Activated CD4-positive, alpha-beta T cell treated with anti-CD3 and anti-CD28 coated beads, Interleukin-2, amount 50 U/mL, for 24 hours (primary cell): ENCODE data around the gene CD22.
A peak's percentile ranks its signal among the peaks of the same experiment; 100 is the strongest.

Experiments
- DNase-seq, 2 donors: peaks; one replicate each; pipeline ENCODE4 v3.0.0-alpha.2; 2020; ENCODE audit warnings: low read depth in 1 of 2, low spot score in 1 of 2

CD22 gene

GRCh38 chr19:35341006-35341405 is 12.0 kb downstream of the CD22 start:
- no peak for DNase-seq

GRCh38 chr19:35341565-35342225 is 12.7 kb downstream of the CD22 start:
- DNase-seq = no peak

GRCh38 chr19:35342430-35342829 is 13.4 kb downstream of the CD22 start:
- no peak for DNase-seq

DNA sequence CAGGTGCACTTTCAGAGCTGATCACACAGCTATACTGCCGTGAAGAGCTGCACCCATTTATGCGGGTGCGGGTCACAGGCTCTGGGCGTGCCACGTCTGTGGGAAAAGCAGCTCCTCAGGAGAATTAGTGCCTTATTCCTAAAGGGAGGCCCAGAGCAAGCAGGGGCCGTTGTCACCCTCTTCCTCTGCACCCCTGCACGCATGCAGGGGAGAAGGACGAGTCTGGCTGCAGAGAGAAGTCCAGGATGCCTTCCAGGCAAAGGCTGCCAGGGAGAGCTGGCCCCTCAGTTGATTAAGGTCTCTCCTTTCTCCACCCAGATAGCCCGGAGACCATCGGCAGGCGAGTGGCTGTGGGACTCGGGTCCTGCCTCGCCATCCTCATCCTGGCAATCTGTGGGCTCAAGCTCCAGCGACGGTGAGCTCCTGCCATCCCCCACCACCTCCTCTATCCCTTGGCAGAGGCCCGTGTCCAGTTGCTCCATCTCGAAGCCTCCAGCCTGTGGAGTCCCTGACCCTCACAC is 15.6 kb downstream of the CD22 start:
- no peak for DNase-seq

DNA sequence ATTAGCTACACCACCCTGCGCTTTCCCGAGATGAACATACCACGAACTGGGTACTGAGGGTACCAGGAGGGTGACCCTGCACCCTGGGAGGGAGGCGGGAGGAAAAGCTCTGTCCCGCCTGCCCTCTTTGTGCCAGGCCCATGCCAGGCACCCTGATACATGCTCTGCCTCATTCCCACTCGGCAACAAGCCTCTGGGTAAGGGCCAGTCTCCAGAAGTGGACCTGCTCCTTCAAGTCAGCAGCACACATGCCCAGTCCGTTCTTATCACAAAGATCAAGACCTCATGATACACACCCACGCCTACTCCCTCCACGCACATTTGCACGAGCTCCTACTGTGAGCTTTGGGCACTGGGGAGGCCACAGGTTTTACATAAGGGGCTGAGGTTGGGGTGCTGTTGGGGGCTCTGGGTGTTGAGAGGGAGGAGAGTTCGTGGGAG is 16.7 kb downstream of the CD22 start:
- DNase-seq = no peak

DNA sequence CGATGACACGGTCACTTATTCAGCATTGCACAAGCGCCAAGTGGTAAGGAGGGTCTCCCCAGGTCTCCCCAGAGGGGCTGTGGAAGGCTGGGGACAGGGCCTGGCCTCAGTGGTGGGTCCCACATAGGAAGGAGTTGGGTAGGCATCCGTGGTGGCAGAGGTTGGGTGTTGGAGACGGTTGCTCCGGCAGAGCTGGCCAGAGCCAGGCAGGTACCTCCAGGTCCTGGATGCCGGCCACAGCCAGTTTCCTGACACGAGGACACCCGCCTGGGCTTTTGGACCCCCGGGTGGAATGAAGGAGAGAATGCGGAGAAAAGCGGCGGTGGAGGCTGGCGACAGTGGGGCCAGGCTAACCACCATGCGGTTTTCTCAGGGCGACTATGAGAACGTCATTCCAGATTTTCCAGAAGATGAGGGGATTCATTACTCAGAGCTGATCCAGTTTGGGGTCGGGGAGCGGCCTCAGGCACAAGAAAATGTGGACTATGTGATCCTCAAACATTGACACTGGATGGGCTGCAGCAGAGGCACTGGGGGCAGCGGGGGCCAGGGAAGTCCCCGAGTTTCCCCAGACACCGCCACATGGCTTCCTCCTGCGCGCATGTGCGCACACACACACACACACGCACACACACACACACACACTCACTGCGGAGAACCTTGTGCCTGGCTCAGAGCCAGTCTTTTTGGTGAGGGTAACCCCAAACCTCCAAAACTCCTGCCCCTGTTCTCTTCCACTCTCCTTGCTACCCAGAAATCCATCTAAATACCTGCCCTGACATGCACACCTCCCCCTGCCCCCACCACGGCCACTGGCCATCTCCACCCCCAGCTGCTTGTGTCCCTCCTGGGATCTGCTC is 17.4 kb downstream of the CD22 start:
- peak in 1 of 2 donors; percentile 37 for DNase-seq

- DNase-seq = peak in 1 of 2 donors; percentile 51
Measured at GRCh38 chr19:35347171-35347929, 18.4 kb downstream of the CD22 start, which contains the start of gene FFAR1. Gene FFAR1, plus strand, starts transcription at chr19:35347902. Its CDS starts 3,650 bp downstream, at chr19:35351552.

DNA sequence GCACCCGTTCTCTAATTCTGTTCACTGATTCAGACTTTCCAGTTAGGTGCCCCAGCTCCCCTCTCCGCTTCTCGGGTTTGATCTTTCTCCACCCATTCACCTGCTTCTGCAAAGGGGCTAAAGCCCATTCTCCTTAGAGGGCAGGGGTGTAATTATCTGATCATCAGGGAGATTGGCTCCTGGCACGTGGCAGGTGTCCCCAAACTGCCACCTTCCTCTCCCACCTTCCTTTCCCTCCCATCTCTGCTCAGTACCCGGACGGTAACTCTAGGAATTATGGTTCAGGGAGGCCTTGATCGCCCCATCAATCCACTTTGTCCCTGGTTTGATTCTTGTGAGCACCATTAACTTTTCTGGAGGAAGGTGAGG is 18.9 kb downstream of the CD22 start:
- DNase-seq = no peak

GRCh38 chr19:35348911-35349611 is 20.1 kb downstream of the CD22 start:
- DNase-seq = no peak

DNA sequence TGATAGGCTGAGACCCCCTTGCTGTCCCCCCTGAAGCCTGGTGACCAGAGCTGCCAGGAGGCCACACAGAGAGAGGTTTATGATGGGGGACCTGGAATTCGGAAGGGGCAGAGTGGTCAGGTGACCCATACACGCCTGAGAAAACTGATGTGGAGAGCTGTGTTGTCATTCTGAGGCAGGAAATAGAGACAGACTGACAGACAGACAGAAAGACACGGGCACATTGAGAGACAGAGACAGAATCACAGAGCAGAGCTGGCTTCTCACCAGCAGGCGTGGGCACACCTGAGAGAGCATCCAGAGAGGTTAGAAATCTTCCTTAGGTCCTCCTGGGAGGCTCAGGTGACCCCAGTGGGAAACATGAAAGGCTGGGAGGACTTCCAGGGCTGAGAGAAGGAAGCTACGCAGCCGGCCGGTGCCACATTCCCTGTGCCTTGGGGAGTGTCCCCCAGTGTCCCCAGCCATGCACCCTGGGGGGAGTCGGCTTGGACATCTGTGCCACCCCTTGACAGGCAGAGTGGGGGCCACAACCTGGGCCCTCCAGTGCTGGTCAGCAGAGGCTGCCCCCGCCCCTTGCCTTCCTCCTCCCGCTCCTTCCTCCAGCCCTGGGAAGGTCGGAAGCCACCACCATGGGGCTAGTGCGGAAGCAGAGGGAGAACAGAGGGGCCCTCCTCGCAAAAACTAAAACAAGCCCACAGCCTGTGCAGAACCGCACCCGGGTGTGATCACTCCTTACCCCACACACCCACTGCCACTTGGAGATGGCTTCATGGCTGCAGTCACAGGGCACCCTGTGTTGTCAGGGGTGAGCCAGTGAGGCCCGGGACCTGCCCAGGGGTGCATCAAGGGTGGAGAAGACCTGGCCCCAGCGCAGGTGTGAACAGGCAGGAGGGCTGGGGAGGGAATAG is 20.9 kb downstream of the CD22 start:
- no peak for DNase-seq

- DNase-seq = no peak
Measured at GRCh38 chr19:35350591-35350990, 21.6 kb downstream of the CD22 start.

DNA sequence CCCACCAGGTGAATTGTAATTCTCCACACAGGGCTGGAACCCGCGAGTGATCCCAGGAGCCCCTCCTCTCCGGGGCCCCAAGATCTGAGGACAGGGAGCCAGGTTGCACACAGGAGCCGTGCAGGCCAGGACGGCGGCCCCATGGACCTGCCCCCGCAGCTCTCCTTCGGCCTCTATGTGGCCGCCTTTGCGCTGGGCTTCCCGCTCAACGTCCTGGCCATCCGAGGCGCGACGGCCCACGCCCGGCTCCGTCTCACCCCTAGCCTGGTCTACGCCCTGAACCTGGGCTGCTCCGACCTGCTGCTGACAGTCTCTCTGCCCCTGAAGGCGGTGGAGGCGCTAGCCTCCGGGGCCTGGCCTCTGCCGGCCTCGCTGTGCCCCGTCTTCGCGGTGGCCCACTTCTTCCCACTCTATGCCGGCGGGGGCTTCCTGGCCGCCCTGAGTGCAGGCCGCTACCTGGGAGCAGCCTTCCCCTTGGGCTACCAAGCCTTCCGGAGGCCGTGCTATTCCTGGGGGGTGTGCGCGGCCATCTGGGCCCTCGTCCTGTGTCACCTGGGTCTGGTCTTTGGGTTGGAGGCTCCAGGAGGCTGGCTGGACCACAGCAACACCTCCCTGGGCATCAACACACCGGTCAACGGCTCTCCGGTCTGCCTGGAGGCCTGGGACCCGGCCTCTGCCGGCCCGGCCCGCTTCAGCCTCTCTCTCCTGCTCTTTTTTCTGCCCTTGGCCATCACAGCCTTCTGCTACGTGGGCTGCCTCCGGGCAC is 22.6 kb downstream of the CD22 start:
- DNase-seq = no peak

DNA sequence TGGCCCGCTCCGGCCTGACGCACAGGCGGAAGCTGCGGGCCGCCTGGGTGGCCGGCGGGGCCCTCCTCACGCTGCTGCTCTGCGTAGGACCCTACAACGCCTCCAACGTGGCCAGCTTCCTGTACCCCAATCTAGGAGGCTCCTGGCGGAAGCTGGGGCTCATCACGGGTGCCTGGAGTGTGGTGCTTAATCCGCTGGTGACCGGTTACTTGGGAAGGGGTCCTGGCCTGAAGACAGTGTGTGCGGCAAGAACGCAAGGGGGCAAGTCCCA is 23.1 kb downstream of the CD22 start:
- DNase-seq = no peak

GRCh38 chr19:35352448-35353304 is 23.7 kb downstream of the CD22 start:
- peak in 1 of 2 donors; percentile 55 for DNase-seq

GRCh38 chr19:35353635-35354034 is 24.6 kb downstream of the CD22 start:
- no peak for DNase-seq

- DNase-seq = no peak
Measured at GRCh38 chr19:35354898-35355297, 25.9 kb downstream of the CD22 start.

GRCh38 chr19:35355791-35356460 is 26.9 kb downstream of the CD22 start:
- no peak for DNase-seq
